Measurements from ENCODE around the gene SSR3.
A peak's percentile ranks its signal among the peaks of the same experiment; 100 is the strongest.
"Not testable (repeated sequence)": the region's sequence is repeated elsewhere in the genome, so short reads cannot be mapped to it uniquely, and the experiment has no call there.

Gene SSR3

DNA sequence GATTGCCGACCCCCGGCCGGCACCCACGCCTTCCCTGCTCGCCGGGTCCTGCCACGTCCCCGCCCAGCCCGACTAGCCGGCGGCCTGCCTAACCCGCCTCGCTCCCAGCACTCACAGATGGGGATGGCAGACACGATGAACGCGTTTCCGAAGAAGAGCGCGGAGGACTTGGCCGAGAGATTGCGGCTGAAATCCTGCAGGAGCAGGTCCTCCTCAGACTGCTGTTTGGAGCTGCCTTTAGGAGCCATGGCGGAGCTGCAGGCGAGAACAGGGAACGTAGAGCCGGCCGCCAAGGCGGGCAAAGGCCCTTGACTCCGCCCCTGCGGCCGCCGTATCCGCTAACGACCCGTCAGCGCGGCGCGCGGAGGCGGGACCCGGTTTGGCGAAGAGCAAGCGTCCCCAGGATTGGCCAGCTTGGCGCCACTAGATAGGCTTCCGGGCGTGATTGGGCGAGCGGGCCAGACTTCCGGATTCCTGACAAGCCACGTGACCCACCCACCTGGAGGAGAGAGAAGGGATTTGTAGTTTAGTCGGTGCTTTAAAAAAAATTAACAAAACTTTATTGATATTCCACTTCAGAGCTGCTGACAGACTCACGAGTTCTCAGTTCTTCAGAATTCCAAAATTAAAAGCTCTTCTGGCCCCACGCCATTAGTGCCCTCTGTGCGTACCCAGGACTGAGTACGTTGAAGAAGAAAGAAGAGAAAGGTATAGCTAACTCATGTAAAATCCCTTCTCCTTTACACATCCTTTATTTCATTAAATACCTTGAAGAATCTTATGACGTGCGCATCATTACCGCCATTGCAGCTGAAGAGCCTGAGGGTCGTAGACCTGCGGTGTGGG lies at the start of gene SSR3:
SSR3 (minus strand) TSS at position 276 of the 846 bp plus-strand sequence; CDS start at position 248, 28 bp downstream.
- peak; percentile 96 for DNase-seq (ENCODE audit: low read depth, low spot score)

DNA sequence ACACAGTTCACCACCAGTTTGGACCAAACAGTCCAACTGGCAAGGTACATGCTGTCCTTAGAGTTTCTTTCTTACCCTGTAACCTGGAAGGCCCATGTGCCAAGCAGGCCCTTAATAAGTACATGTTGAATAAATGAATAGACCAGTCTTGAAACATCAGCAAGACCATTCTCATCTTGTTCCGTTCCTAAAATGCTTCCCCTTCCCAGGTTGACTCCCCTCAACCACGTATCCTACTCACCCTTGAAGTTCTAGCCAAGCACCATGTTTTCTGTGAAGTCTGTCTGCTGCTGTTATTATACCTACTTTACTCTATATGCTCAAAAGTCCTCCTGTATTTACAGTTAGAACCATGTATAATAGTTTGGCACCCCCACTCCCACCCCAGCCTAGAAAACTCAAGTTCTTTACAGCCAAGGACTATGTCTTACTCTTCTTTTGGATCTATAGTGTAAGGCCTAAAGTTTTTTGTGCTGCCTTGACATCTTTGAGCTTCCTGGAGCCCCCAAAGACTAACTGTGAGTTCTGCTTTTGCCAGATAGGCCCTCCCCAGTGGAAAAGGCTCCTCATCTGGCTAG lies 49.2 kb upstream of the SSR3 start:
- DNase-seq (ENCODE audit: low read depth, low spot score), result no peak

DNA sequence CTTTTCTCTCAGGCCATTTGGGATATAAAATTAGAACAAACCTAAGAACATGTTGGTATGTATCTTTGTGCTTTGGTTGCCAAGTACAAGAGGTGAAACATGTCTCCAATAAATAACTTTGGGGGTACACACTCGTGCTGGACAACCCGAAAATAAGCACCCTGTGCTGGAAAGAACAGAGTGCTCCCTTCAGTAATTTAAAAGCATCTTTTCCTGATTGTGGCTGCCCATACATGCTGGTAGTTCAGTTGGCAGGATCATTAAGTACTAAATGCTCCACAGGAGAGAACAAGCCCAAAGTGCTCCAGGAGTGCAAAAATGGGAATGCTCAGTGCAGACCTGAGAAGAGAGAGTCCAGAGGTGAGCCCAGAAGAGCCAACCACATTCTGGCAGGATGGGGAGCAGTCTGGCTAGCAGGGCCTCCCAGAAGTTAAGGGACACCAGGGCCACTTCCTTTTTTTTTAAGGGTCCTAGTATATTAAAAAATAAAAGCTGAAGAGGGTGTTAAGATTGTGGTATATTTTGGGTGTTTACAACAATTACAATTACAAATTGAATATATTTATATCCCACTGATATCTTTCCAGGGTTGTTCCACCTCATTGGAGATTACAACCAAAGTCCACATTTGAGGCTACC lies 48.6 kb upstream of the SSR3 start:
- DNase-seq (ENCODE audit: low read depth, low spot score), result no peak

DNA sequence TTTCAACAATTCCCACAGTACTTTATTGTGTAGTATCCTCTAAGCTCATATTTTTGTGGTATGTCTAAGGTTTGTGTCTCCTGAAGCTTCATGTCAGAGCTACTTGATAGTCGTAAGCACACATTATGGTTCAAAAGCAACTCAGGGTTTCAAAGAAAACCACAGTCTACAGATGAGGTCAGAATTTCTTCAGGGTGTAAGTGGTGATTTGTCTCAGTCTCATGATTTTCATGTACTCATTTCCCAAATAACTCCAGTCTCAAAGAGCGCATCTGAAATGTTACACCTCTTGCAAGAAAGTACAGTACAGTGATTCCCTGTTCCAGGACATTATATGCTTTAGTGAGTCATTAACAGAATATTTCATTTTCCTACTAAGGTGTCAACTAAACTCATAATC lies 47.5 kb upstream of the SSR3 start:
- DNase-seq (ENCODE audit: low read depth, low spot score), result no peak

DNA sequence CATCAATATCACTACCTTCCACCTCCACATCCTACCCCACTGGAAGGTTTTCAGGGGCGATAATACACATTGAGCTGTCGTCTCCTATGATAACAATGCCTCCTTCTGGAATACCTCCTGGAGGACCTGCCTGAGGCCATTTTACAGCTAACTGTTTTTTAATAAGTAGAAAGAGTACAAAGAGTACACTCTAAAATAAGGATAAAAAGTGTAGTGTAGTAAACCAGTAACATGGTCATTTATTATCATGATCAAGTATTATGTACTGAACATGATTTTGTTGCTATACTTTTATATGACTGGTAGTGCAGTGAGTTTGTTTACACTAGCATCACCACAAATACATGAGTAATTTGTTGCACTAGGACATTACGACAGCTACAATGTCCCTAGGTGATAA lies 46.6 kb upstream of the SSR3 start:
- DNase-seq (ENCODE audit: low read depth, low spot score), result no peak

DNA sequence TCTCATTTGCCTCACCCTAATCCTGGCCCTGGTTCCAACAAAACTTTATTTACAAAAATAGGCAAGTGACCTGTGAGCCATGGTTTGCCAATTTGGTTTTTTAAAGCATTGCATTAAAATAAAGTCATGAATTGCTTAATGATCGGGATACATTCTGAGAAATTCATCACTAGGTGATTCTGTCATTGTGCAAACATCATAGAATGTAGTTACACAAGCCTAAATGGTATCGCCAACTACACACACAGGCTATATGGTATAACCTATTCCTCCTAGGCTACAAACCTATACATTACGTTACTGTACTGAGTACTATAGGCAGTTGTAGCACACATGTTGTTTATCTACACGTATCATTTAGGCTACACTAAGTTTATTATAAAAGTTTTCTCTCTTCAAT lies 45.9 kb upstream of the SSR3 start:
- DNase-seq (ENCODE audit: low read depth, low spot score), result no peak

DNA sequence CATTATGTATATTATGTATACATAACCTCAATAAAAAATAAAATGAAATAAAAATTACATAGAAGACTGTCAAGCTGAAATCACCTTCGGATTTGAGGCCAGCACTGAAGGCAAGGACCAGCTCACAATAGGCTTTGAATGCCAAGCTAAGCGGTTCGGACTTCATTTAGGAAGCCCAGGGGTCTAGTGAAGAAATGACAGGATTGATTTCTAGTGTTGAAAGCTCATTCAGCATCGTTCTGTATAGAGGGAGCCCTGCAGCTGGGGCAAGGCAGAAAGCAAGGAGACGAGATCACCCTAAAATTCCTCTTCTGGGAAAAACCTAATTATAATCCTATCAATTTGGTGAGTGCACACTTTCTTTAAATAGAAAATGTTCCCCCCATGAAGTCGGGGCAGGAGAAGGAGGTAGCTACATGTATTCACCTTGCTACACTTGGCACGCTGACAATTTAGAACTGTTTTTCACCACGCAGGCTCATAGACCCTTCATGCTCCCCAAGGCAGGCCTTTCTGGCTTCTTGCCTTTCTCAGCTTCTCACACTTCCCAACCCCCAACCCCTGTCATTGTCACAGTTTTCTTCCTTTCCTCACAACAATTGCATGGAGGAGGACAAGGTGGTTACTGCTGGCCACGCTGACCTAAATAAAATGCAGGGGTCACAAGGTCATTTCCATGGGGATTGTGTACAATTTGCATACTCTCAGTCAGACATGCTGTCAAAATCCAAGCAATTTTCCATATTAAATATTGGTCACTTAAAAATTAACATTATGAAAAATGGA lies 44.4 kb upstream of the SSR3 start:
- DNase-seq (ENCODE audit: low read depth, low spot score), result no peak

DNA sequence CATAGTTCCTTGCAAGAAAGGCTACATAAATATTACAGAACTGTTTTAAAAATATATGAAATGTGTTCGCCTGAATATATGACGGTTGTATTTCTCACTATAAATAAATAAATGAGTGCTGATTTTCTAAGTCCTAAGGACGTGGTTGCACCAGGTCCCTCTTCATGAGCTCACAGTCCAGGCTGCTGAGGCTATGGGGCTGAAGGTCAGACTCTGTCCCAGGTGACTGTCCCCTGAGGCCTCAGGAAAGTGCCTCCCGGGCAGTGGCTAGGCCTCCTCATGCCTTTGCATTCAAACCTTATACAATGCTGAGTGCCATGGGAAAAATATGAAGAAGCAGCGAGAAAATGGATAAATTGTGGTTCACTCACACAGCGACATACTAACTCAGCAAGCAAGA lies 43.5 kb upstream of the SSR3 start:
- no peak for DNase-seq (ENCODE audit: low read depth, low spot score)

DNA sequence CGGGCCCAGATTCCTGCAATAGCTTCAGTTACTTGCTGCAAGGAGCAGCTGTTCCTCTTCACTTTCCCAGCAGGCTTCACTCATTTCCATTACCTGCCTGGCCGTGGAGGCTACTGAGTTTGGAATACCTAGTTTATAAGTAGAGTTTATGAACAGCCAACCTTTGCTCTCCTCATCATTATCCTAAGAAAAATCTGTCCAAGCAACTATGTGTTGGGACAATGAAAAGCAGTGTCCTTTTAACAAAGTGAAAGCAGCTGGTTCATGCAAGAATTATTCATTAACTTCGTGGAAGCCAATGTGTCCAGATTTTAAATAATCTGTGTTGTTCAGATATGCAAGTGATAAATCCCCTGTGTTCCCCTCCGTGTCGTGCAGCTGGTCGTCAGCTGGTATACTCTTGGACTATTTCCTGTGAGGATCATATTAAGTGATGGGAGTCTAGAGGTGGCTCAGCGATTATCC lies 39.3 kb upstream of the SSR3 start:
- no peak for DNase-seq (ENCODE audit: low read depth, low spot score)

DNA sequence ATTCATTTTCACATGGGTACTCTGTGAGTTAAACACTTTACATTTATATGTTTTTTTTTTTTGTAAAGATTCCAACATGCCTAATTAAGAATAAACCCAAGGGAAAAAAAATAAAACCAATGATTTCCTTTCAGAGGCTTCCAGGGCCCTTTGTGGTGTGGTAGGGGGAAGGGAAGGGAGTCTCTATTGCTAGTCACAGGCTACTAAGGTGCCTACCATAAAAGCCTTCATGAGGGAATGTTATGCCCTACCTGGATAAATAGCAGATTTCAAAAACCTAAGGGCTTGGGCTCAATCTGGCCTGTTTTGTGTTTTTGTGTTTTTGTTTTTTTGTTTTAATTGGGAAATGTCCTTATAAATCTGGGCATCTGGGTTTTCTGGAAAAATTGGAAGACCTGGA lies 38.9 kb upstream of the SSR3 start:
- DNase-seq (ENCODE audit: low read depth, low spot score), result no peak

DNA sequence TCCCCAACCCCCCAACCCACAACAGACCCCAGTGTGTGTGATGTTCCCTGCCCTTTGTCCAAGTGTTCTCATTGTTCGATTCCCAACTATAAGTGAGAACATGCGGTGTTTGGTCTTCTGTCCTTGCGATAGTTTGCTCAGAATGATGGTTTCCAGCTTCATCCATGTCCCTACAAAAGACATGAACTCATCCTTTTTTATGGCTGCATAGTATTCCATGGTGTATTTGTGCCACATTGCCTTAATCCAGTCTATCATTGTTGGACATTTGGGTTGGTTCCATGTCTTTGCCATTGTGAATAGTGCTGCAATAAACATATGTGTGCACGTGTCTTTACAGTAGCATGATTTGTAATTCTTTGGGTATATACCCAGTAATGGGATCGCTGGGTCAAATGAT lies 34.9 kb upstream of the SSR3 start:
- DNase-seq (ENCODE audit: low read depth, low spot score), result not testable (repeated sequence)

DNA sequence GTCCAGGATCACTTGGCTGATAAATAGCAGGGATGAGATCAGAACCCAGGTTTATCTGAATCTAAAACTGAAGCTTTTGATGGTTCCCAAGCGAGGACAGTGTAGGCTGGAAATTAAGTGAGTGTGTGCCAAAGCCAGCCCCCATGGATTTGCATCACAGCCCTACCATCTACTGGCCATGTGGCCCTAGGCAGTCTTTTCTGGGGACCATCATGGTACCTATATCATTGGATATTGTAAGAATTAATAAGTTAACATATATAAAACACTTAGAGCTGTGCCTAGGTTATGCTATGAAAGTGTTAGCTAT lies 32.8 kb upstream of the SSR3 start:
- DNase-seq (ENCODE audit: low read depth, low spot score), result no peak

DNA sequence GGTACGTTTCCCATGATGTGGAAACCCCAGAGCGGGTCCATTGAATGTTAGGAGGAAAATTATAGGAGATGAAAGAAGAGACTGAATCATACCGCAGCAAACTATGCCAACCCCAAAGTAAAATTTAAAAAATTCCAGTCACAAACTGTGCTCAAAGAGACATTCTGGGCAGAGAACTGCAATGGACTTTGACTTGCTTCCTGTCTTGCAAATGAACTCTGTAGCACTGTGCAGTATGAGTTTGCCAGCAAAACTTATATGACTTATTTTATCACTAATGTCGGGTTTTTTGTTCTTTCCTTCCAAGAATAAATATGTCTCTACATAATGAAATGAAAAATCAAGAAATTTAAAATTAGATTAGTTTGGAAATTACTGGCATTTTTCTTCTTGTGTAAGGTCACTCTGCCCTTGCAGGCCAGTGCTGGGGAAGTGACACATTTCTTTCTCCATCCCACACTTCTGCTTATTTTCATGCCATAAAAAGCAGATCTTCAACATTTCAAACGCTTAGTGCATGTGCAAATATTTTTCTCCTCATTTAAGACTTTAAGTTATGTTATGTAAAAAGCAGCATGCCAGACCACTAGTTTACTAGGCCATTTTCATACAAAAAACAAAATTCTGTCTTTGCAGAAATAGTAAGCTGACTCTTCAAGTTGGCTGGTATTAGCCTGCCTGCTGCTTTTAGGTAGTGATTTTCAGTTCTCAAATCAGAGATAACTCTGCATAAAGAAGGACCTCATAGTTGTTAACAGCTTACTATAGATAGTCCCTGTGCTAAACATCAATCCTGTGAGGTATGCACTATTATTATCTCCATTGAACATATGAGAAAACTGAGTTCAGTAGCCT lies 32.2 kb upstream of the SSR3 start:
- DNase-seq (ENCODE audit: low read depth, low spot score), result no peak

DNA sequence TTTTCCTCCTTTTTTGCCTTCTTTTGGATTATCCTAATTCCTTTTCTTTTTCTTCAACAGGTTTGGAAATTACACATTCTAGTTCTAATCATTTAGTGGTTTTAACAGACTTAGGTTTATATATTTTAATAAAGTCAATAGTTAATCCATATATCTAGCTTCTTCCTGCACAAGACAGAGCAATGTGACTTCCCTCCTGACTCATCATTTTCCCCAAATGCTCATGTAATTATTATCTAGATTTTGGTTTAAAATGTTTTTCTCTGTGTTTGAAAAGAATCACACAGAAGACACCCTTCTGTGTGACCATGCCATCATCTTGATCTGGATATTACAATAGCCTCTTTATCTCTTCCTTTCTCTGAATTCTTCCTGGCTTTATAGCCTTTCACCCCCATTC lies 28.6 kb upstream of the SSR3 start:
- no peak for DNase-seq (ENCODE audit: low read depth, low spot score)

DNA sequence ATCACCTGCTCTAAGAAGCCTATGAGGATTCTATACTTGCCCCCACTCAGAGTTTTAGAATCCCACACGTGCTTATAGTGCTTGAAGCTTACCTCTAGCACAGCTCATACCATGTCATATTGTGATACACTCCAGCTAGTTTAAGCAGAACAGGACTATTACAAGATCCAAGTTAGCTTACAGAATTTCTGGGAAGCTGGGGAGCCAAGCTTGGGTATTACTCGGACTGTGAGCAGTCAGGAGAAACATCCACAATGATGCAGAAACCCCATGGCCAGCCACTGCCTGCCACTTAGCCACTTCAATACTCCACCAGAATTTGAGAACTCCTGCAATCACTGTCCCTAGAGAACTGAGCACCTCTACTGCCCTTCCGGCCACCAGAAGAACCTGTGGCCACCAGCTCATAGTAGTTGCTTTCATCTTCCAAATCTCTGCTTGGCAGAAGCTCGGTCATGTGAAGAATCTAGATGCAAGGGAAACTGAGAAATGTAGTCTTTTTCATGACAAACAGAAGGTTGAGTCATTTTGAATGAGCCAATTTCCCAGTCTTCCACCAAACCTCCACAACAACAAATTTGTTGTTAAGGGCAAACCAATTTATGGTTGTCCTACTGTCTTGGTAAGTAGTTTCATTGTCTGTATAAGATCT lies 27.7 kb upstream of the SSR3 start:
- DNase-seq (ENCODE audit: low read depth, low spot score), result no peak

DNA sequence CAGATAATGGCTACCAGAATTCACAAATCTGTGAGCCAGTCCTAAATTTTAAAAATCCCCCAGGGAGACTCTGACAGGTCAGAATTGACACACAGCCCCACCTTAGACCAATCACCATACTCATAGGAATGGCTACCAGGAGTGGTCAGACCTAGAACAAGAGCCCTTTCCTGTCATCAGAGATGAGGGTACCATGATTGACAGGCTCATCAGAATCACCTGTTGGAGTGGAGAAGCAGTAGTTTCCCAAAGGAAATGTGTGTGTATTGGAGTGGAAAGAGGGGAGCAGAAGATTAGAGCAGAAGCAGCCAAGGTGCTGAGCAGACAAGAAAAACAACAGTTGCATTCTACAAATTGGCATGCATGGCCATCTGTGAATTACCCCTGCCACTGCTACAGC lies 27.0 kb upstream of the SSR3 start:
- no peak for DNase-seq (ENCODE audit: low read depth, low spot score)

DNA sequence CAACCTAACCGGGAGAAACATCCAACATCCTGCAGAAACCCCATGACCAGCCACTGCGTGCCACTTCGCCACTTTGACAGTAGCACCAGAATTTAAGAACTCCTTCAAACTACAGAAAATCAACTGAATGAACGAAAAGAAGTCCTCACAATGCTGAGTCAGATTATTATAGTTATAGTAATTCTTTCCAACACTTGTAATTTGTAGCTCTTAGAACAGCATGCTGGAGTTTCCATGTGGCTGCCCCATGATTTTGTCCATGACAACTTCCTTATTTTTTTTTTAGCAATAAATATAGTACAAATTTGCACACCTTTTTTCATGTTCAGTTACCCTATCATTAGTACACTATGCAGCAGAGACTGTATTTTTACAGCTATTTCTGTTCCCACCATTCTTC lies 26.1 kb upstream of the SSR3 start:
- DNase-seq (ENCODE audit: low read depth, low spot score), result no peak

DNA sequence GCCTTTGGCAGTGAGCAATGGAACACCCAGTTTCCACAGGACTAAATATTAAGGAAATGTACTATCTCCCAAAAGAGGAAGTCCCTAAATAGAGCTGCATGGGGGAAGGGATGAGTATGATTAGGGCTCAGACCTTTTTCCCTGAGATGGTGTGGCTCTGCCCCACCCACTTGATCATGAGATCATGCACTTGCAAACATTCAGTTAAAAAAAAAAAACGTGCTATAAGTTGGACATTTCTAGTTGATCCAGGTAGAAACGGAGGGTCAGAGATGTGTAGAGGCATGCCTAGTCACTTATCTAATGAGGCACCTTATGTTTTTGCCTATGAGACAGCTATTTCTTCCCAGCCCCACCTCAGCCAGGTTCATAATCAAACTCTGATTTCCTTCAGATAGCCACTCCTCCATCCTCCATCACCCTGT lies 24.5 kb upstream of the SSR3 start:
- no peak for DNase-seq (ENCODE audit: low read depth, low spot score)

DNA sequence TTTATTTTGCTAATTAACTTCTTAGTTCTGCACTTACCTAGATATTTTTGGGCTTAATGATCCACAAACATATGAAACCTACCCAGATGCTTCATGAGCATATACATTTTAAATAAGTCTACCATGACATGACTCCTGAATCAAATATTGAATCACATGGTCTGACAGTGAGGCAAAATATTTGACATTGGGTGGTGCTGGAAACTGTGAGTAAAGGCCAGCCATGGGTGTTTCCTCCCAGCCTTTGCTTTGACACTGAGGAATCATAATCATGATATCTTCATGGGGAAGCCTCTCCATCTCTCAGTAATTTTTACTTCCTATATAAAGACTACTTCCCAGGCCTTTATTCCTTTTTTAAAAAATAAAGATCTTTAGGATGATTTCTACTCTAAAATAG lies 22.8 kb upstream of the SSR3 start:
- DNase-seq (ENCODE audit: low read depth, low spot score), result no peak

DNA sequence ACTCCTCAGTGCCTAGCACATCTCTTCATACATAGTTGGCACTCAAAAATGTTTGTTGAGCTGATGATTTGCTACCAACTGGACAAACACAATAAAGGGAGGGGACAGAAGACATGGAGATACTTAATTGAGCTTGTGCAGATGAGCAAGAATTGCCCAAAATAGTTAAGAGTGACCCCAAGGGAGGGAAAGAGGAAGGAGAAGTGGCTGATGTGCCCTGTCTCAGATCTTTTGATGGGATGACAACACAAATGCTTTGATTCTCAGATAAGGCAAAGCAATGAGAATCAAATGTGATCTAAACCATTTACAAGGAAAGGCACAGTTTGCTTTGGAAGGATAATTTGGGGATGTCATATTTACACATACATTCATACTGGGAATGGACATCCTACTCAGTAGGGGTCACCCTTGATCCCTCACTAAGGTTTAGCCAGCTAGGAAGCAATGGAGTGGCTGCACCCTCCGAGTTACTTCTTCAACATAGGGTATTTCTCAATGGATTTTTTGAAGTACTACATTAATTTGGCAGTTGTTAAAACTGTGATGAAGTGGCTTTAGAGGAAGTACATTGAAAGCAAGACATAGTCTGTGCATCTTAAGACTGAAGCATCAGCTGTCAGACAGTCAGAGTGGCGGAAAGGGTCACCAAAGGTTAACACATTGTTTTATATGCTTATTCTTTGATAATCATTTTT lies 21.9 kb upstream of the SSR3 start:
- no peak for DNase-seq (ENCODE audit: low read depth, low spot score)
